Activated CD8-positive, alpha-beta memory T cell treated with anti-CD3 and anti-CD28 coated beads for 4 hours (primary cell): ENCODE results near the gene TMEM178B.
"Not testable (repeated sequence)": the region's sequence is repeated elsewhere in the genome, so short reads cannot be mapped to it uniquely, and the experiment has no call there.

Experiments used
- DNase-seq, 2 donors: peaks; one replicate each; pipeline ENCODE4 v3.0.0-alpha.2; 2020; ENCODE audit warnings: low read depth in 2 of 2

Gene TMEM178B

GRCh38 chr7:141073641-141074161 is at the start of gene TMEM178B:
Gene TMEM178B, plus strand, starts transcription at chr7:141074064.
- DNase-seq = no peak

- DNase-seq = no peak
Observed at GRCh38 chr7:141024668-141025067, 49.2 kb upstream of the TMEM178B start.

GRCh38 chr7:141027043-141027442 is 46.8 kb upstream of the TMEM178B start:
- DNase-seq = no peak

- no peak for DNase-seq
Observed at GRCh38 chr7:141028767-141029166, 45.1 kb upstream of the TMEM178B start.

GRCh38 chr7:141032539-141033323 is 41.1 kb upstream of the TMEM178B start:
- DNase-seq = not testable (repeated sequence)

GRCh38 chr7:141038100-141038499 is 35.8 kb upstream of the TMEM178B start:
- DNase-seq = not testable (repeated sequence)

GRCh38 chr7:141039376-141039775 is 34.5 kb upstream of the TMEM178B start:
- no peak for DNase-seq

- no peak for DNase-seq
Observed at GRCh38 chr7:141042222-141043193, 31.4 kb upstream of the TMEM178B start.

GRCh38 chr7:141043616-141044015 is 30.2 kb upstream of the TMEM178B start:
- DNase-seq = no peak

GRCh38 chr7:141045126-141045841 is 28.6 kb upstream of the TMEM178B start:
- no peak for DNase-seq

- no peak for DNase-seq
Observed at GRCh38 chr7:141045842-141046620, 27.8 kb upstream of the TMEM178B start.

- DNase-seq = peak in 1 of 2 donors; percentile 22
Observed at GRCh38 chr7:141053626-141054025, 20.2 kb upstream of the TMEM178B start.

- DNase-seq = no peak
Observed at GRCh38 chr7:141055146-141055545, 18.7 kb upstream of the TMEM178B start.

GRCh38 chr7:141057788-141058187 is 16.1 kb upstream of the TMEM178B start:
- no peak for DNase-seq

- not testable (repeated sequence) for DNase-seq
Observed at GRCh38 chr7:141067856-141068255, 6.0 kb upstream of the TMEM178B start.

- DNase-seq = no peak
Observed at GRCh38 chr7:141071260-141071854, 2.5 kb upstream of the TMEM178B start.

GRCh38 chr7:141071855-141072547 is 1.9 kb upstream of the TMEM178B start:
- no peak for DNase-seq

GRCh38 chr7:141072548-141073172 is 1.2 kb upstream of the TMEM178B start:
- DNase-seq = no peak

GRCh38 chr7:141073173-141073640 is 657 bp upstream of the TMEM178B start:
- no peak for DNase-seq
